Measurements from ENCODE around the gene ZEB2. TPM values are rescaled to one million over a fixed set of nuclear protein-coding genes. Genes with fewer than 3 reads are reported as not detected.

ZEB2 gene
- total RNA-seq, 1 experiment from 2014 or later, result 1.2 TPM

DNA sequence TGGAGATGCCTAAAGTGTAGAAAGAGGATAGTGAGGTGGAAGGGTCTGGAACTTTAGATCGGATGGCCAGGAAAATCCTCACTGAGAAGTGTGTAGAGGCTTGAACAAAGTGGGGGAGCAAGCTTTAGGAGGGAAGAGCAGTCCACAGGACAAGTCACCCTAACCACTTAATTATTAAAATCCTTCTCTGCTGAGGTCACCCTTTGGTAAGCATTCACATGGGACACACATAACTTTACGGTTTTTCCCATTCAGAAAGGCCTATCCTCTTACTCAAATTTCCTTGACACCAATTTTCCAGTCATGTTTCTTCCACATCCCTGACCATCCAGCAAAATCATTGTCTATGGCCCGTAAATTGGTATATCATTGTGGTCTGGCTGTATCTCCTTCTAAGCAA lies 31.0 kb upstream of the ZEB2 start:
- Histone ChIP-seq H4K8ac (replicated peaks; ENCODE audit: insufficient read length, low read depth, low read length) (no peak overlapping the region), H3K56ac (ENCODE audit: insufficient read length, low read depth, low read length) (no peak overlapping the region), H3K9ac (ENCODE audit: extremely low read depth, insufficient read length, low read length) (no peak overlapping the region), H3K4me1 (ENCODE audit: insufficient read depth, low read length) (no peaks in the 10 kb centered on the region; the same call in 1 of the 2 replicates), H4K20me1 (ENCODE audit: control insufficient read depth, insufficient read depth, insufficient read length) (no peaks in the 10 kb centered on the region), H3K79me1 (ENCODE audit: insufficient read depth, low read depth, low read length, poor library complexity, severe bottlenecking) (no peaks in the 10 kb centered on the region), H4K91ac (ENCODE audit: insufficient read length, low read depth, low read length) (no peak overlapping the region), H2BK15ac (ENCODE audit: low read depth, low read length) (no peak overlapping the region), H3T11ph (ENCODE audit: low read length) (no peak overlapping the region), H3K4ac (ENCODE audit: low read depth, low read length) (no peak overlapping the region), H3K23ac (ENCODE audit: insufficient read length, low read depth, low read length) (no peak overlapping the region), H3K27ac (ENCODE audit: insufficient read length, low read depth, low read length) (no peak overlapping the region), H2BK120ac (ENCODE audit: low read depth, low read length, poor library complexity, severe bottlenecking) (no peak overlapping the region), H3K23me2 (ENCODE audit: insufficient read length, low read depth, low read length, poor library complexity, severe bottlenecking) (no peaks in the 10 kb centered on the region), H3K18ac (ENCODE audit: insufficient read length, low read depth, low read length) (no peak overlapping the region), H2BK12ac (ENCODE audit: insufficient read length, low read depth, low read length) (no peak overlapping the region), H3K14ac (ENCODE audit: insufficient read depth, low read length) (no peak overlapping the region), H3K27me3 (ENCODE audit: insufficient read depth, low read length) (no peaks in the 10 kb centered on the region), H3K4me2 (ENCODE audit: insufficient read depth, insufficient read length, low read length) (no peak overlapping the region), H3K9me3 (ENCODE audit: control insufficient read depth, low read depth, low read length) (no peaks in the 10 kb centered on the region), H4K5ac (ENCODE audit: insufficient read length, low read depth, low read length) (no peak overlapping the region), H2BK5ac (ENCODE audit: insufficient read length, low read length) (no peak overlapping the region), H2AK5ac (ENCODE audit: insufficient read length, low read length) (no peak overlapping the region), H3K79me2 (ENCODE audit: insufficient read depth, low read length) (no peaks in the 10 kb centered on the region), H2AFZ (ENCODE audit: low read length) (no peak overlapping the region), H2BK20ac (ENCODE audit: low read depth, low read length, poor library complexity, severe bottlenecking) (no peak overlapping the region)
- Mint-ChIP-seq H3K4me3 (no peak overlapping the region), H3K4me1 (peaks cover 19 to 28% of the 10 kb centered on the region in 2 experiments), H3K36me3 (ENCODE audit: insufficient read depth in 1 of 3, low read depth in 3 of 3) (no peaks in the 10 kb centered on the region), H3K27ac (no peak overlapping the region), H3K27me3 (ENCODE audit: low read depth) (no peaks in the 10 kb centered on the region), H3K9me3 (no peaks in the 10 kb centered on the region; a peak in 1 of 5 replicates)
- WGBS (ENCODE audit: extremely low coverage, insufficient read length, low lambda C conversion rate), result no CpG with 5 or more reads among the region's 3 CpGs
- DNase-seq, result no peak
- TF ChIP-seq, protein P1, sequence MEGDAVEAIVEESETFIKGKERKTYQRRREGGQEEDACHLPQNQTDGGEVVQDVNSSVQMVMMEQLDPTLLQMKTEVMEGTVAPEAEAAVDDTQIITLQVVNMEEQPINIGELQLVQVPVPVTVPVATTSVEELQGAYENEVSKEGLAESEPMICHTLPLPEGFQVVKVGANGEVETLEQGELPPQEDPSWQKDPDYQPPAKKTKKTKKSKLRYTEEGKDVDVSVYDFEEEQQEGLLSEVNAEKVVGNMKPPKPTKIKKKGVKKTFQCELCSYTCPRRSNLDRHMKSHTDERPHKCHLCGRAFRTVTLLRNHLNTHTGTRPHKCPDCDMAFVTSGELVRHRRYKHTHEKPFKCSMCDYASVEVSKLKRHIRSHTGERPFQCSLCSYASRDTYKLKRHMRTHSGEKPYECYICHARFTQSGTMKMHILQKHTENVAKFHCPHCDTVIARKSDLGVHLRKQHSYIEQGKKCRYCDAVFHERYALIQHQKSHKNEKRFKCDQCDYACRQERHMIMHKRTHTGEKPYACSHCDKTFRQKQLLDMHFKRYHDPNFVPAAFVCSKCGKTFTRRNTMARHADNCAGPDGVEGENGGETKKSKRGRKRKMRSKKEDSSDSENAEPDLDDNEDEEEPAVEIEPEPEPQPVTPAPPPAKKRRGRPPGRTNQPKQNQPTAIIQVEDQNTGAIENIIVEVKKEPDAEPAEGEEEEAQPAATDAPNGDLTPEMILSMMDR (conservative IDR thresholded peaks at IDR 0.05), result no peak

Data from H9 (cell line).